HG03520 (cell line): ENCODE measurements around the gene CCDC74B.
"Not testable (repeated sequence)": the region's sequence is repeated elsewhere in the genome, so short reads cannot be mapped to it uniquely, and the experiment has no call there.

Experiments
- ATAC-seq: cut with Tn5 transposase; IDR thresholded peaks from one replicate; pipeline ENCODE4 v1.9.1; 2021; ENCODE audit warnings: mild to moderate bottlenecking, moderate library complexity; ENCODE audit not compliant: unreplicated experiment

CCDC74B gene

DNA sequence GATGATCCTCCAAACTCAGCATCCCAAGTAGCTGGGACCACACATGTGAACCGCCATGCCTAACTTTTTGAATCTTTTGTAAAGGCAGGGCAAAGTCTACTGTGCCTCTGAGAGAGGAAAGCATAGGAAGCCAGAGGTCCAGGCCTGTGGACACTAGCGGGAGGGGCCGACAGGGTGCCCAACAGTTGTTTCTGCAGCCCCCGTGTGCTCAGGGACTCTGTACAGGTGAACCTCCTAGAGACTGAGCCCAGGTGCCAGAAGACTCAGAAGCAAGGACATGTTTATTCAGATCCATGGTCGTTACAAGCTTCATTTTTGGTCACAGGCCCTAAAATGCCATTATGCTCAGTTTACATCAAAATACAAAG lies 6.2 kb upstream of the CCDC74B start:
- ATAC-seq, result not testable (repeated sequence)

DNA sequence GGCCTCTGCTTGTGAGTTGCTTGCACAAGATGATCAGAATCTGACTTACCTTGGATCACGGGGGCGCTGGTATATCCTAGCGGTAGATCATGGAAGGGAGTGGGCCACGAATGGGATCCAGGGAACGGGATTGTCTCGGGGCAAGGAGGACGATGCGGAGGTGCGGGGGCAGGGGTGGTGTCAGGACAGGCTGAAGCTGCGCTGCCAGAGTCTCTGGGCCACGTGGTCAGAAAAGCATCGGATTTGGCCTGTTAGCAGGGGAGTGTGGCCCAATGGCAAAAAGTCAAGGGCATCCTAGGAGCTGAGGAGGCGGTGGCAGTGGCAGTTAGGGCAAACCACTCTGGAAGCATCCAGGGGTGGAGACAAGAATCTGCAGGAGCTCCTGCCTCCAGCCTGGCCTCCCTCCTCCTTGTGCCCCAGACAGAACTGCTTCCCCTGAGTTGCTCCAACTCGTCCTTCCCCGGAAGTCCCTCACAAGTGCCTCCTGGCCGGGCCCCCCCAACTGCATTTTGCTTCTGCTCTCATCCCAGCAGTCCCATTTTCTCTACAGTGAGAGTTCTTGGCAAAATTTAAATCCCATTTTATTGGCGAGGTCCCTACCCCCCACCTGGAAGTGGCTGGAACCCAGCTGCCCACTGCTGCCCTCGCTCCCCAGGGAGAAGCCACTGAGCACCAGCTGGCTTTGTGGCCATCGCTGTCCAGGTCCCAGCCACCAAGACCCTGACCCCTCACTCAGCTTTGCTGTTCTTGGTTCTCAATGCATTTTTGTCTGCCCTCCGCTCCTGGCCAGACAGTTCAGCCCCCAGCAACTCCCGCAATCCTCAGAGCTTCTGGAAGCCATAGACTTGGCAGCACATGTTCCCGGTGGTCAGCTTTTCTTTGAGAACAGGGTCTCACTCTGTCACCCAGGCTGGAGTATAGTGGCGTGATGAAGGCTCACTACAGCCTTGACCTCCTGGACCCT lies 5.6 kb upstream of the CCDC74B start:
- no peak for ATAC-seq

GRCh38 chr2:130148515-130148914 lies 3.6 kb upstream of the CCDC74B start:
- ATAC-seq, result not testable (repeated sequence)

DNA sequence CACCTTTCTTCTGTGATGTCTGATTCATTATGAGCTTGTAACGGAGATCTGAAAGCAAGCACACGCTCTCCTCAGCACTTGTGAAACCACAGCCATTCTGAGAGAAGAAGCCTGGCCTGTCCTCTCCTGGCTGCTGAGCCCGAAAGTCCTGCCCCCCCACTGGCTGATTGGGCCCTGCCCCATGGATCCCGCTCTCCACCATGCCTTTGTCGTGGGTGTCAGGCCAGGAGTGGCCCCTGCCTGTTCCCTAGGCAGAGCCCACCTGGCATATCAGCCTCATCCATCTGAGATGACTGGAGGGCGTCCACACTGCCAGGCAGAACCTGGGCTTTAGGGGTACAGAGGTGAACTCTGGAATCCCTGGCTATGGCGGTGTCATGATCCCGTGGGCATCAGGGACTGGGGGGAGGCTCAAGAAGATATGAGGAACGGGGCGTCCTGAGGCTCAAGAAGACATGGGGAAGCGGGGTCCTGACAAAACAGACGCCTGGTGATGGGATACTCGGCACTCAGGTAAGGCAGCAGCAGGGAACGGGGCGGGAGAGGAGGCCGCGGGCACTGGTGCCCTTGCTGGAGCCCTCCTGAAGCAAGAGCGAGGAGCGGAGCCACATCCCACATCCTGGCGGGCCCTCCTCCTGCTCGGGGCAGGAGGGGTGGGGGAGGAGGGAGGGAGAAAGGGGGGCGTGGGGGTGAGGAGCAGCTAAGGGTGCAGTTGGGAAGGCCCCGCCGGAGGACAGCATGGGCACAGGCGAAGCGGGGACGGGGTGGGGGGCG lies 1.5 kb downstream of the CCDC74B start:
- ATAC-seq, result not testable (repeated sequence)

DNA sequence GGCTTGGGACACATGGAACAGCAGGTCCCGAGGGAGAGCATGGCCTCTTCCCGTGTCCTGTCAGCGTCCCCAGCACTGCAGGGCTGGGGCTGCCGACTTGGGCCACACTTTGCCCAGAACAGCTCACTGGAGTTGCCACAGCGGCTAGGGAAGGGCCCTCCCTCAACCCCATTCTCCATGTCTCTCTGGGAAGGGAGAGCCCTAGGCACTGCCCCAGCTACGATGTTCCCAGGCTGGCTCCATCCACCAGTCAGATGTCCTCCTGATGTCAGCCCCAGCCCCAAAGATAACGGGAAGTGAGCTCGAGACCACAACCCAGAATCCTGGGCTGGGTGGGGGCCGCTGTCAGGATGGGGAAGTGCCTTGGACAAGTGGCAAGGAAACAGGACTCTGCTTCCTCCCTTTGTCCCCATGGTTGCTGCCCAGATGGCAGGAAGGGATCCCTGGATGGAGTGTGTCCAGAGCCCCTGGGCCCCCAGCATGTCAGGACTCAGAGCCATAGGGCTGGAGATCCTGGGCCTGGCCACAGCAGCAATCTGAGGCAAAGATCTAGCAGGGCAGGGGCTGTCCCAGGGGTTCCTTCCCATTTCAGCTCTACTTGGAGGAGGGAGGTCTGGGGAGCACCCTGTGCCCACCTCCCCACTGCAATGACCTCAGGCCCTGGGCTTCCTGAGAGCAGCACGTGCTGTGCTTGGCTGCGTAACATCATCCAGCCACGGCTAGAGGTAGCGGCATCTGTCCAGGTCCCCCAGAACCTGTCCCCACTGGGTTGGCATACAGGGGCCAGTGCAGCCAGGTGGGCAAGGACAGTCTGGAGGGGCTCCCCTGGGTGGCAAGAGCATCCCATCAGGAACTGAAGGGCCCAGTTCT lies 2.3 kb downstream of the CCDC74B start:
- not testable (repeated sequence) for ATAC-seq

GRCh38 chr2:130141645-130142370 lies 3.1 kb downstream of the CCDC74B start:
- ATAC-seq, result not testable (repeated sequence)

- not testable (repeated sequence) for ATAC-seq
Observed at GRCh38 chr2:130141002-130141401, 3.9 kb downstream of the CCDC74B start.

DNA sequence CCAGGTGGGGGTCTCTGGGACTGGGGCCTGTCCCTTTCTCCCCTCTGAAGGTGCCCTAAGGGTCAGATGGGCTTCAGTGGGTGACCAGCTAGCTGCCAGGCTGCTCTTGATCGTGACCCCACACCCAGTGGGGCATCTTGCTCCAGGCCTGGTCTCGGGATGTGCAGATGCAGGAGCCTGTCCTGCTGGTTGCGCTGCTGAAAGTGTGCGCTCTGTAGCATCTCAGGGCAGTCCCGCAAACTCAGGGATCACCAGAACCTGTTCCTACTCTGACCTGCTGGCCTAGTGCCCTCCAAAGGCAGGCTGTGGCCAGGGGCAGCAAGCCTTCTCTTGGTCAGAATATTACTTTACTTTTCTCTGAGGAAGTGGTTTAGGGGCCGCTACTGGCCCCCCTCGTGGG lies 4.4 kb downstream of the CCDC74B start:
- ATAC-seq, result not testable (repeated sequence)

GRCh38 chr2:130139331-130140280 lies 5.3 kb downstream of the CCDC74B start:
- not testable (repeated sequence) for ATAC-seq

- ATAC-seq, result not testable (repeated sequence)
Observed at GRCh38 chr2:130138841-130139251, 6.1 kb downstream of the CCDC74B start.

- not testable (repeated sequence) for ATAC-seq
Observed at GRCh38 chr2:130138326-130138725, 6.6 kb downstream of the CCDC74B start.

DNA sequence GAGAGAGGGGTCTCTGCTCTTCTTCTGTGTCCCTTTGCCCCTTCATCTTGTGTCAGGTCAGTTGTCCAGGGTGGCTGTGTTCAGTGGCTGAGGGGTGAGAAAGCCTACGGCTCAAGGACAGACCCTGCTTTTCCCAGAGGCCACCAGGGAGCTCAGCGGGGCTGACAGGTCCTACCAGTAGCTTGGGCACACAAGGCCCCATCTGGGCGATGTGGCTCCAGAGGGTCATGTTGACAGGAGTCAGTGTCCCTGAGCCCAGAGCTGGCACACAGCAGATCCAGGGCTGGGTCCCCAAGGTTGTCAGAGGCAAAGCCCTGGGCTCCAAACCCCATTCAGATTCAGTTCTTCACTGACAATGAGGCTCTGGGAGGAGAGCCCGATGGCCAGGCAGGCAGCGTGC lies 7.8 kb downstream of the CCDC74B start:
- not testable (repeated sequence) for ATAC-seq

DNA sequence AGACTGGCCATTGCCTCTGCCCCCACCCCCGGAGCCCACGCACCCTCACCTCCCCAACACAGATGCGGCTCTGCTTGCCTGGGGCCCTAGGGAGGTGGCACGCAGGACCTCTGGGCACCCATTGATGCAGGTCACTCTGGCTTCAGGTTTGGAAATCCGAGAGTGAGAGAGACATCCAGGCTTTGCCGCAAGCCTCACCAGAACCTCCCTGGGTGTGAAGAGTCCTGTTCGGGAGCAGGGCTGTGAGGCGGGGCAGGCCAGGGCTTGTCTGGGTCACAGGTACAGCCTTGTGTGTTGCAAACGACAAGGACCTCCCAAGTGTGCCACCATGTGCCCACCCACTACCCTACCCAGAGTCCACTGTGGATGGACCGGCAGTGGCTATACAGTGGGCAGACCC lies 8.4 kb downstream of the CCDC74B start:
- not testable (repeated sequence) for ATAC-seq

DNA sequence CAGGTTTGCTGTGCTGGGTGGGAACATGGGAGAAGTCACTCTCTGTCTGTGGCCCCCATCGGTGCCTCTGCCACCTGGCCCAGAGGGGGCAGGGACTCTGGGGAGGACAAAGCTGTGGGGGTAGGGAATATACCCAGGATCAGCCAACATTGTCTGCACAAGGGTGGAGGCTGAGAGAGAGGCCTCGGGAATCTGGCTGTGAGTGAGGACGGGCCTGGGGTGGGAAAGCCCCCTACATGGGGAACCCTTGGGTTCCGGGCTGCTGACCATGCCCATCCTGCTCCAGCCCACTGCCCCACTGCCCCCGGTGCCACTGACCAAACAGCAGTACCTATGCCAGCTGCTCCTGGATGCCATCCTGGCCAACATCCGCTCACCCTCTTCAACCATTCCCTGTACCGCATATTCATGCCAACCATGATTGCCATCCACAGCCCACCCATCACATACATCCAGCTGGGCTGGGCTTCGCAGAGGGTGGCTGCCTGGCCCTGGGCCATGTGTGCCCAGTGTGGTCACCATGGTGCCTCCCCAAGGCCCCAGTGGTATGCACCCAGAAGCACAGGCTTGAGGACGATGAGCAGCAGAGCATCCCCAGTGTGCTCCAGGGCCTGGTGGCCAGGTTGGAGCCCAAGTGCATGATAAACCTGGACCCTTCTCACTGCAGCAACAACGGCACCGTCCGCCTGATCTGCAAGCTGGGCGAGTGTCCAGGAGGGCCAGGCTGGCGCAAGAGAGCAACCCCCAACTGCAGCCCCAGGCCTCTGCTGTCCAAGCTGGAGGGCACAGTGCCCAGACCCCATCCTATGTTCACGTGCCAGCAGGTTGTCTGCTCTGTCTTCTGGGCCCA lies 9.0 kb downstream of the CCDC74B start:
- ATAC-seq, result no peak

GRCh38 chr2:130129120-130129829 lies 15.6 kb downstream of the CCDC74B start, which contains the start of gene POTEF:
Gene POTEF, minus strand, starts transcription at chr2:130129222. Its CDS starts 8,707 bp downstream, at chr2:130120515.
- not testable (repeated sequence) for ATAC-seq

DNA sequence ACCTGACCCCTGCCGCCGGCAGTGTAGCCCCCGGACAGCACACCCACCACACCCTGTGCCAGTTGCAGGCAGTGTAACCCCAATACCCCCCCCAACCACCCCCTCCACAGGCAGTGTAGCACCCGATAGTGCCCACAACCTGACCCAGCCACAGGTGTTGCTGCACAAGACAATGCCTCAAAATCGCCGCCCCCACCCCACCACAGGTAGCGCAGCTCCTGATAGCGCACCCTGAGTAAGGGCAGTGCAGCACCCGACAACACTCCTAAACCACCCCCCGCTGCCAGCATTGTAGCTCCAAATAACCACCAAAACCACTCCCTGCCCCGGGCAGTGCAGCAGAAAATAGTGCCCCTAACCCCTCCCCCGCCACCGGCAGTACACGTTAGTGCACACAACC lies 16.4 kb downstream of the CCDC74B start:
- not testable (repeated sequence) for ATAC-seq

GRCh38 chr2:130127726-130128125 lies 17.2 kb downstream of the CCDC74B start:
- not testable (repeated sequence) for ATAC-seq
